ENCODE measurements around the gene PNLIPRP2.

DNA sequence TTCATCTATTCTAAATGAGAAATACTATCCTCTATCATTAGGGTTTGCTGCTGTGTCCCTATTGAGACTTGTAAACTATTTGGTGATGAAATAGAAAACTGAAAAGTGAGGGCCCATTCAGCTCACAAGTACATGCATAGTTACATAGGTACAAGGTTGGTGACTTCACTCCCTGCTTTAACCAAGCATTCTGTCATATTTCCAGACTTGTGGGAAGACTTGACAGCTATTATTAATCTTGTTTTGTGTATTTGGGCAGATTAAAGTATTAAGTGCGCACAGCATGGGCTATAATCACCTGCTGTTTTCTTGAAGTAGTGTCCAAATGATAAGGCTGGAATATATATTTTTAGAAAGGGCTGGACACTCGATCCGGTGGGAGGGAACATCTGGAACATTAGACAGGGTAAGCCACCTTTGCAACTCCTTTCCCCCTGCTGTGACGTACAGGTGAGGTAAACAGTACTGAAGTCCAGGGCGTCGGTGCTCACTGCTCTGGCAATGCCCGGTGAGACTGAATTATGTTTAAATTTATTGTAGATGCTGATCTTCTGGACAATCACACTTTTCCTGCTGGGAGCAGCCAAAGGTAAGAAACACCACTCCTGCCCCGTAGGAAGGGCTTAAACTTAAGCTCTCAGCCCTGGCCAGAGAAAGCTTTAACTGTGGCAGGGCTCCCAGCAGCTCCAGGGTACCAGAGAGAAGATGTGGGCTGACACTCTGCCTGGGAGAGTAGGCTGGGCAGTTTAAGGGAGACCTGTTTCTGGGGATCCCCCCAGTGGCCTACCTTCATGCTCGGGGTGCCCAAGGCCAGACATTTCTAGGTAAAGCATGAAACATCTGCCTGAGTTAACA lies 29.9 kb upstream of the PNLIPRP2 start, which contains the start of gene PNLIPRP1:
- TF ChIP-seq ZBTB17 (tag by site-specific recombination; IDR thresholded peaks at IDR 0.05) (no peak), HOXA7 (CRISPR knock-in tag; IDR thresholded peaks at IDR 0.05; ENCODE audit: borderline replicate concordance) (no peak), ZNF777 (tag by site-specific recombination; IDR thresholded peaks at IDR 0.05; ENCODE audit: borderline replicate concordance) (no peak), REPIN1 (tag by site-specific recombination; IDR thresholded peaks at IDR 0.05; ENCODE audit: low read depth) (no peak)
- TF ChIP-seq, protein P1, sequence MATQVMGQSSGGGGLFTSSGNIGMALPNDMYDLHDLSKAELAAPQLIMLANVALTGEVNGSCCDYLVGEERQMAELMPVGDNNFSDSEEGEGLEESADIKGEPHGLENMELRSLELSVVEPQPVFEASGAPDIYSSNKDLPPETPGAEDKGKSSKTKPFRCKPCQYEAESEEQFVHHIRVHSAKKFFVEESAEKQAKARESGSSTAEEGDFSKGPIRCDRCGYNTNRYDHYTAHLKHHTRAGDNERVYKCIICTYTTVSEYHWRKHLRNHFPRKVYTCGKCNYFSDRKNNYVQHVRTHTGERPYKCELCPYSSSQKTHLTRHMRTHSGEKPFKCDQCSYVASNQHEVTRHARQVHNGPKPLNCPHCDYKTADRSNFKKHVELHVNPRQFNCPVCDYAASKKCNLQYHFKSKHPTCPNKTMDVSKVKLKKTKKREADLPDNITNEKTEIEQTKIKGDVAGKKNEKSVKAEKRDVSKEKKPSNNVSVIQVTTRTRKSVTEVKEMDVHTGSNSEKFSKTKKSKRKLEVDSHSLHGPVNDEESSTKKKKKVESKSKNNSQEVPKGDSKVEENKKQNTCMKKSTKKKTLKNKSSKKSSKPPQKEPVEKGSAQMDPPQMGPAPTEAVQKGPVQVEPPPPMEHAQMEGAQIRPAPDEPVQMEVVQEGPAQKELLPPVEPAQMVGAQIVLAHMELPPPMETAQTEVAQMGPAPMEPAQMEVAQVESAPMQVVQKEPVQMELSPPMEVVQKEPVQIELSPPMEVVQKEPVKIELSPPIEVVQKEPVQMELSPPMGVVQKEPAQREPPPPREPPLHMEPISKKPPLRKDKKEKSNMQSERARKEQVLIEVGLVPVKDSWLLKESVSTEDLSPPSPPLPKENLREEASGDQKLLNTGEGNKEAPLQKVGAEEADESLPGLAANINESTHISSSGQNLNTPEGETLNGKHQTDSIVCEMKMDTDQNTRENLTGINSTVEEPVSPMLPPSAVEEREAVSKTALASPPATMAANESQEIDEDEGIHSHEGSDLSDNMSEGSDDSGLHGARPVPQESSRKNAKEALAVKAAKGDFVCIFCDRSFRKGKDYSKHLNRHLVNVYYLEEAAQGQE (tag by site-specific recombination; IDR thresholded peaks at IDR 0.05) = no peak

Measured in HEK293 (cell line).